ENCODE data around the gene SLAMF8. TPM values are rescaled to one million over a fixed set of nuclear protein-coding genes. Genes with fewer than 3 reads are reported as not detected.

The SLAMF8 gene
- polyA plus RNA-seq, 1 donor from 2014 or later, result not detected

DNA sequence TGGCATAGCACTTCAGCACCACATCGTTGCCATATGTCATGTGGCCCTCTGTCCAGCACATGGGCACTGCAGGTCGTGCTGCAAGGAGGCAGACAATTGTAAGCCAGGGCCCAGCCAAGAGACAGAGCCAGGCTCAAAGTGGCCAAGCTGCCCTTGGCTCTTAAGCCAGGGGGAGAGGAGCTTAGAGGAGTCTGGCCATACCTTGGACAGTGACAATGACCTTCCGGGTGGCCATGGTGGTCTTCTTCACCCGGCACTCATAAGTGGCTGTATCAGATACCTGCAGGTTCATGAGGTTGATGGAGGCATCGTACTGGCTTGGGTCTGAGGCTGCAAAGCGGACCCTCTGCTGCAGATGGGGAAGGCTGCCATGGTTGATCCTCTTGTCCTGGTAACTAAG lies 31.2 kb downstream of the SLAMF8 start:
- Histone ChIP-seq H3K27me3 (ENCODE audit: insufficient read depth, low read depth, low read length) (peaks cover 46% of the 10 kb centered on the region), H3K4me3 (ENCODE audit: low read length) (no peak overlapping the region), H3K36me3 (ENCODE audit: insufficient read depth, low read length) (no peaks in the 10 kb centered on the region), H3K27ac (ENCODE audit: low read length) (no peak overlapping the region), H3K79me2 (replicated peaks; ENCODE audit: insufficient read depth, low read length) (no peaks in the 10 kb centered on the region), H4K20me1 (ENCODE audit: insufficient read depth) (no peaks in the 10 kb centered on the region), H3K4me2 (ENCODE audit: low read length) (no peak overlapping the region), H3F3A (ENCODE audit: insufficient read depth, low read length, poor library complexity, severe bottlenecking) (no peaks in the 10 kb centered on the region), H3K9ac (ENCODE audit: low read length) (no peak overlapping the region), H2AFZ (ENCODE audit: low read depth, low read length) (no peak overlapping the region), H3K9me2 (ENCODE audit: insufficient read depth, low read length) (no peaks in the 10 kb centered on the region), H3K9me3 (ENCODE audit: low read length) (no peaks in the 10 kb centered on the region)
- TF ChIP-seq RAD21 (conservative IDR thresholded peaks at IDR 0.05) (no peak), SMC3 (conservative IDR thresholded peaks at IDR 0.05; ENCODE audit: poor library complexity) (no peak), POLR2AphosphoS5 (IDR thresholded peaks at IDR 0.05) (no peak), TAF1 (IDR thresholded peaks at IDR 0.05; ENCODE audit: low read depth) (no peak), MXI1 (conservative IDR thresholded peaks at IDR 0.05; ENCODE audit: poor library complexity, severe bottlenecking) (no peak)
- TF ChIP-seq, protein P1, sequence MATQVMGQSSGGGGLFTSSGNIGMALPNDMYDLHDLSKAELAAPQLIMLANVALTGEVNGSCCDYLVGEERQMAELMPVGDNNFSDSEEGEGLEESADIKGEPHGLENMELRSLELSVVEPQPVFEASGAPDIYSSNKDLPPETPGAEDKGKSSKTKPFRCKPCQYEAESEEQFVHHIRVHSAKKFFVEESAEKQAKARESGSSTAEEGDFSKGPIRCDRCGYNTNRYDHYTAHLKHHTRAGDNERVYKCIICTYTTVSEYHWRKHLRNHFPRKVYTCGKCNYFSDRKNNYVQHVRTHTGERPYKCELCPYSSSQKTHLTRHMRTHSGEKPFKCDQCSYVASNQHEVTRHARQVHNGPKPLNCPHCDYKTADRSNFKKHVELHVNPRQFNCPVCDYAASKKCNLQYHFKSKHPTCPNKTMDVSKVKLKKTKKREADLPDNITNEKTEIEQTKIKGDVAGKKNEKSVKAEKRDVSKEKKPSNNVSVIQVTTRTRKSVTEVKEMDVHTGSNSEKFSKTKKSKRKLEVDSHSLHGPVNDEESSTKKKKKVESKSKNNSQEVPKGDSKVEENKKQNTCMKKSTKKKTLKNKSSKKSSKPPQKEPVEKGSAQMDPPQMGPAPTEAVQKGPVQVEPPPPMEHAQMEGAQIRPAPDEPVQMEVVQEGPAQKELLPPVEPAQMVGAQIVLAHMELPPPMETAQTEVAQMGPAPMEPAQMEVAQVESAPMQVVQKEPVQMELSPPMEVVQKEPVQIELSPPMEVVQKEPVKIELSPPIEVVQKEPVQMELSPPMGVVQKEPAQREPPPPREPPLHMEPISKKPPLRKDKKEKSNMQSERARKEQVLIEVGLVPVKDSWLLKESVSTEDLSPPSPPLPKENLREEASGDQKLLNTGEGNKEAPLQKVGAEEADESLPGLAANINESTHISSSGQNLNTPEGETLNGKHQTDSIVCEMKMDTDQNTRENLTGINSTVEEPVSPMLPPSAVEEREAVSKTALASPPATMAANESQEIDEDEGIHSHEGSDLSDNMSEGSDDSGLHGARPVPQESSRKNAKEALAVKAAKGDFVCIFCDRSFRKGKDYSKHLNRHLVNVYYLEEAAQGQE (IDR thresholded peaks at IDR 0.05; ENCODE audit: borderline replicate concordance), result no peak

DNA sequence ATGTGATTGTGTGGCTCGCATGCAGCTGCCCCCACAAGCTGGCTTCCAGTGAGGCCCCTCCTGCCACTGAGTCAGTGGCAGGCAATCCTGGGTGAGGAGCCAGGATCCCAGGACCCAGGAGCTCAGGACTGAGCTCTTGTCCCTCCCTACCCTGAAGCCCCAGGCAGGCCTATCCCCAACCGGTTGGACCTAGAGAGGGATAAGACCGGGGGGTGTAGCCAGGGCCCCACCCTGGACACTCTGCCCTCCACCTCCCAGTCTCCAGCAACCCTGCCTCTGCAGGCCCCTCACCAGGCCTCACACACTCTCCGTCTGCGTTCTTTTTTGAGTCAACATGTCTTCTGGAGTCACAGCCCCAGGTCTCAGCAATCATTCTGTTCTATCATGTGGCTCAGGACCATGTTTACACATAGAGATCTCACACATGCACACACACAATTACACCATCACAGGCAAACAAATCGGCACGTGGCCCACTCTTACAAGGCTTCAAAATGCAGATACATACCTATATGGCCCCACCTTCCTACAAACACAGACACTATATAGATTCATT lies 33.2 kb downstream of the SLAMF8 start:
- Histone ChIP-seq H3K4me2 (ENCODE audit: low read length) (no peak overlapping the region), H3K4me3 (ENCODE audit: low read length) (no peak overlapping the region), H3K9me2 (ENCODE audit: insufficient read depth, low read length) (no peaks in the 10 kb centered on the region), H3K9ac (ENCODE audit: low read length) (no peak overlapping the region), H3K79me2 (replicated peaks; ENCODE audit: insufficient read depth, low read length) (no peaks in the 10 kb centered on the region), H3K9me3 (ENCODE audit: low read length) (no peaks in the 10 kb centered on the region), H3K27ac (ENCODE audit: low read length) (no peak overlapping the region), H3K27me3 (ENCODE audit: insufficient read depth, low read depth, low read length) (peaks cover 27% of the 10 kb centered on the region), H2AFZ (ENCODE audit: low read depth, low read length) (no peak overlapping the region), H4K20me1 (ENCODE audit: insufficient read depth) (no peaks in the 10 kb centered on the region), H3K36me3 (ENCODE audit: insufficient read depth, low read length) (no peaks in the 10 kb centered on the region), H3F3A (ENCODE audit: insufficient read depth, low read length, poor library complexity, severe bottlenecking) (no peaks in the 10 kb centered on the region)
- TF ChIP-seq EP300 (conservative IDR thresholded peaks at IDR 0.05; ENCODE audit: poor library complexity, severe bottlenecking), result no peak
- TF ChIP-seq POLR2AphosphoS5 (IDR thresholded peaks at IDR 0.05), result no peak
- TF ChIP-seq, protein P2, sequence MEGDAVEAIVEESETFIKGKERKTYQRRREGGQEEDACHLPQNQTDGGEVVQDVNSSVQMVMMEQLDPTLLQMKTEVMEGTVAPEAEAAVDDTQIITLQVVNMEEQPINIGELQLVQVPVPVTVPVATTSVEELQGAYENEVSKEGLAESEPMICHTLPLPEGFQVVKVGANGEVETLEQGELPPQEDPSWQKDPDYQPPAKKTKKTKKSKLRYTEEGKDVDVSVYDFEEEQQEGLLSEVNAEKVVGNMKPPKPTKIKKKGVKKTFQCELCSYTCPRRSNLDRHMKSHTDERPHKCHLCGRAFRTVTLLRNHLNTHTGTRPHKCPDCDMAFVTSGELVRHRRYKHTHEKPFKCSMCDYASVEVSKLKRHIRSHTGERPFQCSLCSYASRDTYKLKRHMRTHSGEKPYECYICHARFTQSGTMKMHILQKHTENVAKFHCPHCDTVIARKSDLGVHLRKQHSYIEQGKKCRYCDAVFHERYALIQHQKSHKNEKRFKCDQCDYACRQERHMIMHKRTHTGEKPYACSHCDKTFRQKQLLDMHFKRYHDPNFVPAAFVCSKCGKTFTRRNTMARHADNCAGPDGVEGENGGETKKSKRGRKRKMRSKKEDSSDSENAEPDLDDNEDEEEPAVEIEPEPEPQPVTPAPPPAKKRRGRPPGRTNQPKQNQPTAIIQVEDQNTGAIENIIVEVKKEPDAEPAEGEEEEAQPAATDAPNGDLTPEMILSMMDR (IDR thresholded peaks at IDR 0.05; ENCODE audit: poor library complexity, severe bottlenecking), result no peak
- TF ChIP-seq SMC3 (conservative IDR thresholded peaks at IDR 0.05; ENCODE audit: poor library complexity), result no peak
- TF ChIP-seq EZH2 (IDR thresholded peaks at IDR 0.05; ENCODE audit: borderline replicate concordance, insufficient read depth, low read length, poor library complexity, severe bottlenecking), result no peak
- no peak for TF ChIP-seq TAF1 (IDR thresholded peaks at IDR 0.05; ENCODE audit: low read depth)
- TF ChIP-seq RAD21 (conservative IDR thresholded peaks at IDR 0.05), result no peak
- TF ChIP-seq, protein P1 (IDR thresholded peaks at IDR 0.05; ENCODE audit: borderline replicate concordance), result no peak
- no peak for TF ChIP-seq MXI1 (conservative IDR thresholded peaks at IDR 0.05; ENCODE audit: poor library complexity, severe bottlenecking)

Measured in neural cell (in vitro differentiated cells).